Breast epithelium (tissue), 3 donors: ENCODE results near the gene TTC7B.
A peak's percentile ranks its signal among the peaks of the same experiment; 100 is the strongest.

Experiments
- POLR2A ChIP-seq: fragments of 450-650 bp; IDR thresholded peaks from one replicate; pipeline ENCODE4 v1.6.1; 2016; ENCODE audit warnings: antibody characterized with exemption, mild to moderate bottlenecking, moderate library complexity
- POLR2AphosphoS5 ChIP-seq, 3 donors: sonication (generic); formaldehyde crosslinking; IDR thresholded peaks; one replicate each; pipeline ENCODE4 v1.6.1; 2017; ENCODE audit warnings: antibody characterized with exemption in 3 of 3
- TF ChIP-seq, protein P1 (sequence below), 3 donors: fragments of 450-650 bp; IDR thresholded peaks; one replicate each; pipeline ENCODE4 v1.5.1; 2016 to 2017; ENCODE audit warnings: antibody characterized with exemption in 3 of 3, mild to moderate bottlenecking in 3 of 3, moderate library complexity in 3 of 3

DNA sequence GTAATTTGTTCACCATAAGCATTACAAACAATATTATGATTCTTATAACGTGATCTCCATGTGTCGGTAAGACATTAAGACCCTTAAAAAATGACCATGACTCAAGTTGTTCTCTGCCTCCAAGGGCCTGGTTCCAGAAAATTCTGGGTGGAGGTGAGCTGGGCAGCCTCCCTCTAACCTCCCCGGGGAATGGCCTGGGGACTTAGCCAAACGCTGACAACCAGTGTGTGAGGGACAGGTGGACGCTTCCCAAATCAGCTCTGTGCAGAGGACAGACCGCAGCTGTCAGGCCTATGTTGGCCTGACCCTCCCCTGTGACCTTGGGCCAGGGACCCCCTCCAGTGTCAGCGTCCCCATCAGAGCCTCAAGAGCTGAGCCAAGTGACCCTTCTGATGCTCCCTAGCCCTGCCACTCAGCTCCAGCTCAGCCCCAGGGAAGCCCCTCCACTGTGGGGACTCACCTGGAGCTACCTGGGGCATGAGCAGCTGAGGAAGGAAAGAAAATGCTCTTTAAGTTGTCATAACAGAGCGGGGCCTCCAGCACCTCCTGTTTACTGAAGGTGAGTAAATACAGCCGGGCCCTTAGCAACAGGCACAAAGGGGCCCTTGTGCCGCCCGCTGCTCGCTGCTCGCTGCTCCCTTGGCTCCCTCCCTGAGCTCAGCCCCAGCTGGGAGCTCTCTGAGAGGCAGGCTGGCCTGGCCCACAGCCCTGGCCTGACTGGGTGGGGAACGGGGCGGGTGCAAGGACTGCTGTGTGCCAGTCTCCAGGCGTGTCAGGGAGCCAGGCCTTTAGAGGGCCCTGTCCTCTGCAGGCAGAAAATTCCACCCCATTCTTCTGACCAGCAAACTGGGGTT is 302.8 kb downstream of the TTC7B start:
- TF ChIP-seq, protein P1, sequence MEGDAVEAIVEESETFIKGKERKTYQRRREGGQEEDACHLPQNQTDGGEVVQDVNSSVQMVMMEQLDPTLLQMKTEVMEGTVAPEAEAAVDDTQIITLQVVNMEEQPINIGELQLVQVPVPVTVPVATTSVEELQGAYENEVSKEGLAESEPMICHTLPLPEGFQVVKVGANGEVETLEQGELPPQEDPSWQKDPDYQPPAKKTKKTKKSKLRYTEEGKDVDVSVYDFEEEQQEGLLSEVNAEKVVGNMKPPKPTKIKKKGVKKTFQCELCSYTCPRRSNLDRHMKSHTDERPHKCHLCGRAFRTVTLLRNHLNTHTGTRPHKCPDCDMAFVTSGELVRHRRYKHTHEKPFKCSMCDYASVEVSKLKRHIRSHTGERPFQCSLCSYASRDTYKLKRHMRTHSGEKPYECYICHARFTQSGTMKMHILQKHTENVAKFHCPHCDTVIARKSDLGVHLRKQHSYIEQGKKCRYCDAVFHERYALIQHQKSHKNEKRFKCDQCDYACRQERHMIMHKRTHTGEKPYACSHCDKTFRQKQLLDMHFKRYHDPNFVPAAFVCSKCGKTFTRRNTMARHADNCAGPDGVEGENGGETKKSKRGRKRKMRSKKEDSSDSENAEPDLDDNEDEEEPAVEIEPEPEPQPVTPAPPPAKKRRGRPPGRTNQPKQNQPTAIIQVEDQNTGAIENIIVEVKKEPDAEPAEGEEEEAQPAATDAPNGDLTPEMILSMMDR (IDR thresholded peaks at IDR 0.05), result no peak
- TF ChIP-seq POLR2A (no peak), POLR2AphosphoS5 (IDR thresholded peaks at IDR 0.05) (peak in 1 of 3 donors; percentile 56)
